ENCODE measurements around the gene DCN. TPM values are rescaled to one million over a fixed set of nuclear protein-coding genes. Genes with fewer than 3 reads are reported as not detected.

The DCN gene
- total RNA-seq, 1 donor from 2014 or later, result not detected

- no peak overlapping the region for H3K4me3 ChIP-seq
- no peak for DNase-seq (ENCODE audit: low spot score)
- Mint-ChIP-seq H3K4me1 (peaks cover 22% of the 10 kb centered on the region), H3K27ac (no peak overlapping the region), H3K36me3 (no peaks in the 10 kb centered on the region), H3K4me3 (peak overlapping the region; percentile 71), H3K27me3 (ENCODE audit: insufficient read depth, low read depth) (no peaks in the 10 kb centered on the region), H3K9me3 (no peaks in the 10 kb centered on the region)
- no peak overlapping the region for H3K9ac ChIP-seq
- H2AFZ ChIP-seq (replicated peaks), result no peak overlapping the region
- no peaks in the 10 kb centered on the region for H3F3A ChIP-seq (ENCODE audit: low read depth)
- no peak overlapping the region for H3K27ac ChIP-seq
- no peaks in the 10 kb centered on the region for H3K36me3 ChIP-seq
- no peaks in the 10 kb centered on the region for H3K79me2 ChIP-seq (ENCODE audit: low read depth)
- no peaks in the 10 kb centered on the region for H3K4me1 ChIP-seq
- no peaks in the 10 kb centered on the region for H3K27me3 ChIP-seq
- no peaks in the 10 kb centered on the region for H3K9me3 ChIP-seq (ENCODE audit: low read depth)
- TF ChIP-seq CTCF (IDR thresholded peaks at IDR 0.05), result no peak
- TF ChIP-seq EZH2 (IDR thresholded peaks at IDR 0.05), result no peak
- TF ChIP-seq EZH2phosphoT487 (IDR thresholded peaks at IDR 0.05), result no peak
- no peaks in the 10 kb centered on the region for H4K20me1 ChIP-seq (ENCODE audit: low read depth)
- no peak overlapping the region for H3K4me2 ChIP-seq
Measured at GRCh38 chr12:91110311-91110924, 72.2 kb downstream of the DCN start.

GRCh38 chr12:91109581-91110310 is 72.9 kb downstream of the DCN start:
- Histone ChIP-seq H3K4me1 (no peaks in the 10 kb centered on the region), H3K4me3 (no peak overlapping the region), H2AFZ (replicated peaks) (no peak overlapping the region), H3K27me3 (no peaks in the 10 kb centered on the region), H3K9me3 (ENCODE audit: low read depth) (no peaks in the 10 kb centered on the region), H3K4me2 (no peak overlapping the region), H3K9ac (no peak overlapping the region), H4K20me1 (ENCODE audit: low read depth) (no peaks in the 10 kb centered on the region), H3F3A (ENCODE audit: low read depth) (no peaks in the 10 kb centered on the region), H3K36me3 (no peaks in the 10 kb centered on the region), H3K79me2 (ENCODE audit: low read depth) (no peaks in the 10 kb centered on the region), H3K27ac (no peak overlapping the region)
- Mint-ChIP-seq H3K36me3 (no peaks in the 10 kb centered on the region), H3K27me3 (ENCODE audit: insufficient read depth, low read depth) (no peaks in the 10 kb centered on the region), H3K4me1 (peaks cover 22% of the 10 kb centered on the region), H3K4me3 (peak overlapping the region; percentile 71), H3K27ac (no peak overlapping the region), H3K9me3 (no peaks in the 10 kb centered on the region)
- TF ChIP-seq EZH2phosphoT487 (IDR thresholded peaks at IDR 0.05), result no peak
- TF ChIP-seq CTCF (IDR thresholded peaks at IDR 0.05), result no peak
- TF ChIP-seq EZH2 (IDR thresholded peaks at IDR 0.05), result no peak
- no peak for DNase-seq (ENCODE audit: low spot score)

- no peaks in the 10 kb centered on the region for H3K79me2 ChIP-seq (ENCODE audit: low read depth)
- Mint-ChIP-seq H3K27ac (no peak overlapping the region), H3K4me1 (peaks cover 22% of the 10 kb centered on the region), H3K4me3 (peak overlapping the region; percentile 8), H3K9me3 (no peaks in the 10 kb centered on the region), H3K36me3 (no peaks in the 10 kb centered on the region), H3K27me3 (ENCODE audit: insufficient read depth, low read depth) (no peaks in the 10 kb centered on the region)
- peak overlapping the region; percentile 36 for H3K4me2 ChIP-seq
- H3K36me3 ChIP-seq, result no peaks in the 10 kb centered on the region
- no peaks in the 10 kb centered on the region for H3F3A ChIP-seq (ENCODE audit: low read depth)
- no peak overlapping the region for H3K27ac ChIP-seq
- H3K9ac ChIP-seq, result no peak overlapping the region
- no peak overlapping the region for H3K4me3 ChIP-seq
- H3K27me3 ChIP-seq, result no peaks in the 10 kb centered on the region
- DNase-seq (ENCODE audit: low spot score), result peak; percentile 77
- H4K20me1 ChIP-seq (ENCODE audit: low read depth), result no peaks in the 10 kb centered on the region
- no peaks in the 10 kb centered on the region for H3K4me1 ChIP-seq
- TF ChIP-seq CTCF (IDR thresholded peaks at IDR 0.05) (peak; percentile 95), EZH2 (IDR thresholded peaks at IDR 0.05) (no peak)
- no peaks in the 10 kb centered on the region for H3K9me3 ChIP-seq (ENCODE audit: low read depth)
- peak overlapping the region; percentile 48 for H2AFZ ChIP-seq (replicated peaks)
Measured at GRCh38 chr12:91109148-91109564, 73.5 kb downstream of the DCN start.

Data from neural progenitor cell (in vitro differentiated cells).